K562 (cell line): ENCODE measurements around the gene WTAP. TPM values are rescaled to one million over a fixed set of nuclear protein-coding genes. Genes with fewer than 3 reads are reported as not detected.
A peak's percentile ranks its signal among the peaks of the same experiment; 100 is the strongest.

Experiments
- ATAC-seq: fragments of 200-7000 bp; cut with Tn5 transposase; 3 replicates; pipeline ENCODE4 v1.9.1; 2020; ENCODE audit warnings: moderate library complexity
- BruUV-seq: library from RNA; stranded (reverse); fragments of 400-500 nt; replicated peaks from 2 replicates; lab custom pipeline; 2021; lab: Mats Ljungman, UMichigan
- CTCF ChIA-PET: fragments of 300-600 bp; formaldehyde crosslinking; extraction: SDS; loops from one replicate; lab custom pipeline; 2021; ENCODE audit warnings: low intra/inter-chr PET ratio; lab: Yijun Ruan, JAX
- POLR2A ChIA-PET: fragments of 300-600, 350-650 bp; sonication (Branson Sonifier 250); formaldehyde crosslinking; extraction: SDS; loops from one replicate; lab custom pipeline; 2021; ENCODE audit warnings: antibody characterized with exemption, inconsistent platforms; lab: Yijun Ruan, JAX
- DNase-seq, 4 experiments: peaks; one replicate each; pipeline versions ENCODE4 v3.0.0 to v3.0.0-alpha.2; 2011 to 2018; ENCODE audit warnings: low spot score in 3 of 4, mixed read lengths in 3 of 4; ENCODE audit errors: extremely low read depth in 1 of 4
- FAIRE-seq: peaks from 2 replicates; lab custom pipeline; 2011; peaks lifted over from hg19 to GRCh38; lab: Jason Lieb, UNC
- H2AFZ ChIP-seq: 2 replicates; pipeline ENCODE4 v1.6.0; 2011; ENCODE audit warnings: low read depth, low read length, control low read depth, inconsistent platforms
- H3K27ac ChIP-seq: fragments of 200-600 bp; 3 replicates; pipeline ENCODE4 v1.8.0; 2011; ENCODE audit warnings: low read depth, mild to moderate bottlenecking, control low read depth, inconsistent platforms, low read length, moderate library complexity, mixed read lengths; ENCODE audit errors: extremely low read depth
- H3K27me3 ChIP-seq, 2 experiments: fragments of 300-600 bp in 1 of 2; 2 replicates in 1 of 2; 3 replicates in 1 of 2; pipeline versions ENCODE4 v1.6.0 to v1.8.0; 2011; ENCODE audit warnings: inconsistent platforms in 2 of 2, low read length in 2 of 2, mild to moderate bottlenecking in 1 of 2, mixed read lengths in 1 of 2, moderate library complexity in 1 of 2; ENCODE audit not compliant: control insufficient read depth in 2 of 2, insufficient read depth in 2 of 2
- H3K36me3 ChIP-seq: fragments of 300-600 bp; 3 replicates; pipeline ENCODE4 v1.8.0; 2011; ENCODE audit warnings: mild to moderate bottlenecking, low read length, inconsistent platforms; ENCODE audit not compliant: control insufficient read depth, insufficient read depth
- H3K4me1 ChIP-seq, 2 experiments: fragments of 200-600 bp in 1 of 2; replicated peaks in 1 of 2; 2 replicates in 1 of 2; 3 replicates in 1 of 2; pipeline versions ENCODE4 v1.5.1 to v1.8.0; 2011; ENCODE audit warnings: inconsistent platforms in 2 of 2, low read length in 2 of 2, mild to moderate bottlenecking in 1 of 2, mixed read lengths in 1 of 2, moderate library complexity in 1 of 2; ENCODE audit not compliant: control insufficient read depth in 2 of 2, insufficient read depth in 2 of 2
- H3K4me2 ChIP-seq: 2 replicates; pipeline ENCODE4 v1.6.1; 2011; ENCODE audit warnings: low read length, control low read depth, inconsistent platforms, mixed read lengths; ENCODE audit not compliant: insufficient read depth
- H3K4me3 ChIP-seq: fragments of 200-600 bp; sonication (generic), shearing (Covaris generic); 2 replicates; pipeline ENCODE4 v1.5.1; 2016; ENCODE audit warnings: control low read depth, inconsistent platforms
- H3K79me2 ChIP-seq: fragments of 200-600 bp; 3 replicates; pipeline ENCODE4 v1.8.0; 2011; ENCODE audit warnings: low read length, inconsistent platforms; ENCODE audit not compliant: control insufficient read depth, insufficient read depth
- H3K9ac ChIP-seq, 2 experiments: 2 replicates each; pipeline versions ENCODE4 v1.6.0 to v1.6.1; 2011; ENCODE audit warnings: low read depth in 2 of 2, low read length in 2 of 2, control low read depth in 1 of 2, inconsistent platforms in 1 of 2, mild to moderate bottlenecking in 1 of 2, mixed read lengths in 1 of 2; ENCODE audit not compliant: insufficient read depth in 1 of 2
- H3K9me1 ChIP-seq: one replicate; pipeline ENCODE4 v1.6.0; 2011; ENCODE audit warnings: inconsistent platforms, mild to moderate bottlenecking, low read length, moderate library complexity; ENCODE audit not compliant: control insufficient read depth, insufficient read depth
- H3K9me3 ChIP-seq: replicated peaks from 2 replicates; pipeline ENCODE4 v1.5.1; 2011; ENCODE audit warnings: low read depth, low read length, inconsistent platforms; ENCODE audit not compliant: control insufficient read depth, insufficient read depth
- H4K20me1 ChIP-seq: replicated peaks from 2 replicates; pipeline ENCODE4 v1.6.1; 2011; ENCODE audit warnings: low read length, inconsistent platforms, mixed read lengths; ENCODE audit not compliant: control insufficient read depth, insufficient read depth
- FOXK2 ChIP-seq, 2 experiments: fragments of 450-650 bp; IDR thresholded peaks in 1 of 2; conservative IDR thresholded peaks in 1 of 2; 2 replicates each; pipeline ENCODE4 v1.6.1; 2016; ENCODE audit warnings: low read depth in 2 of 2, mild to moderate bottlenecking in 1 of 2
- MCM3 ChIP-seq: fragments of 450-650 bp; IDR thresholded peaks from 2 replicates; pipeline ENCODE4 v1.6.1; 2016
- POLR2H ChIP-seq: IDR thresholded peaks from 2 replicates; pipeline ENCODE4 v1.6.1; 2016; ENCODE audit warnings: missing genetic modification characterization, low read depth, mild to moderate bottlenecking, control low read depth, missing compliant biosample characterization, moderate library complexity
- RFX7 ChIP-seq: fragments of 250-450 bp; sonication (Bioruptor Pico); IDR thresholded peaks from 2 replicates; pipeline ENCODE4 v1.5.1; 2021; ENCODE audit warnings: mild to moderate bottlenecking
- SFPQ ChIP-seq: fragments of 200-400 bp; formaldehyde crosslinking; IDR thresholded peaks from 2 replicates; pipeline ENCODE4 v1.6.1; 2017; ENCODE audit warnings: mild to moderate bottlenecking, low read depth, low read length, moderate library complexity
- YBX1 ChIP-seq: fragments of 450-650 bp; IDR thresholded peaks from 2 replicates; pipeline ENCODE4 v1.7.1; 2016; ENCODE audit warnings: mild to moderate bottlenecking
- ZNF384 ChIP-seq: IDR thresholded peaks from 2 replicates; pipeline ENCODE4 v1.6.1; 2012; ENCODE audit warnings: low read depth, low read length, improper control_type of control experiment
- WGBS: fragments of 100-300 bp; shearing (Covaris generic); methylation state at CpG from one replicate; pipeline ENCODE4 v1.1.6; 2016; ENCODE audit warnings: low coverage, mixed read lengths; ENCODE audit not compliant: insufficient coverage; ENCODE audit errors: missing lambda C conversion rate; 5-methylcytosine and 5-hydroxymethylcytosine counted together
- in situ Hi-C: fragments of 300-500 bp; cut with MboI; formaldehyde crosslinking; loops from 4 replicates; pipeline ENCODE4 v1.15.0; 2018; ENCODE audit warnings: inconsistent platforms, mixed read lengths
- intact Hi-C: fragments of 100-400 bp; cut with micrococcal nuclease; formaldehyde crosslinking; loops from 2 replicates; pipeline ENCODE4 v1.14.2; 2022
- polyA plus RNA-seq, 8 experiments: library from polyadenylated mRNA; depleted of rRNA in 4 of 8; stranded (reverse) in 5 of 8; unstranded in 3 of 8; fragments of >200 nt; fragmentation: Nextera tagmentation in 2 of 8; fragmentation: Illumina TruSeq in 1 of 8; extraction: Ambion mirVana in 2 of 8; extraction: Trizol in 1 of 8; gene quantifications; 2 replicates each; pipeline versions ENCODE4 v1.2.1 to v1.2.3, GENCODE V29; 2011 to 2014; ENCODE audit warnings: inconsistent platforms in 1 of 8, missing spikeins in 1 of 8
- total RNA-seq, 7 experiments: library from RNA; depleted of rRNA in 6 of 7; stranded (reverse); fragments of >200 nt in 6 of 7; fragmentation: Illumina TruSeq in 2 of 7; extraction: Trizol in 2 of 7; gene quantifications; 2 replicates each; pipeline versions ENCODE4 v1.2.1 to v1.2.3, GENCODE V29; 2011 to 2021; ENCODE audit warnings: low replicate concordance in 1 of 7
- TF ChIP-seq, protein P1 (sequence below): sonication (generic); formaldehyde crosslinking; IDR thresholded peaks from 2 replicates; pipeline ENCODE4 v1.8.1; 2023; ENCODE audit warnings: mild to moderate bottlenecking, missing genetic modification reagents
- TF ChIP-seq, protein P2 (sequence below): fragments of 250-450 bp; sonication (Bioruptor Pico); IDR thresholded peaks from 2 replicates; pipeline ENCODE4 v1.9.0; 2021; ENCODE audit warnings: mild to moderate bottlenecking

The WTAP gene
- total and polyA plus RNA-seq, 9 of the 15 experiments (the other 6 are each of a cell fraction or from before 2014, with no cell fraction given): 52.4 to 156 (median 110) TPM

DNA sequence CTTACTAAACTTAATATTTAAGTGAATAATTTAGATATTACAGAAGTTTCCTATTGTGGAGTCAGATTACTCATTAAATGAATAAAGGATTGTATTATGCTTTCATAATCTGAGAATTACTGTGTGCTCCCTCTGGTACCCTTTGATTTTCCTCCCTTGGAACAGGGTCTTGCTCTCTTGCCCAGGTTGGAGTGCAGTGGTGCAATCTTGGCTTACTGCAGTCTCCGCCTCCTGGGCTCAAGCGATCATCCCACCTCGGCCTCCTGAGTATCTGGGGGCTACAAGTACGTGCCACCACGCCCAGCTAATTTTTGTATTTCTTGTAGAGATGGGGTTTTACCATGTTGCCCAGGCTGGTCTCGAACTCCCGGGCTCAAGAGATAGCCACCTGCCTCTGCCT, 9.6 kb downstream of the WTAP start:
- no peak overlapping the region for H3K4me3 ChIP-seq
- H3K79me2 ChIP-seq: peaks cover 96% of the 10 kb centered on the region
- H2AFZ ChIP-seq: no peak overlapping the region
- no peak for FAIRE-seq
- BruUV-seq: no TSS peak
- H4K20me1 ChIP-seq: 0 out of 2 replicates have a peak, but pooled peaks cover 4% of the 10 kb centered on the region
- peaks cover 3% of the 10 kb centered on the region for H3K9me1 ChIP-seq
- no peaks in the 10 kb centered on the region for H3K9me3 ChIP-seq
- no peak overlapping the region for H3K9ac ChIP-seq
- intact Hi-C loops: no loop called here
- H3K27me3 ChIP-seq: no peaks in the 10 kb centered on the region
- POLR2A ChIA-PET: interaction anchor here (0.9 to 3.7 kb wide), 9 partner anchors 8 to 55 kb away, joined by 3 to 28 read pairs (median 5); partner anchors contain the start of genes ACAT2 and WTAP
- ATAC-seq: no peak
- H3K36me3 ChIP-seq: peaks cover 59% of the 10 kb centered on the region
- CTCF ChIA-PET: no interaction called here
- no peak for DNase-seq
- 93% methylated on average over 7 of the region's 7 CpGs for WGBS
- no peak overlapping the region for H3K4me2 ChIP-seq
- TF ChIP-seq SFPQ (no peak), YBX1 (no peak)
- in situ Hi-C loops: no loop called here
- H3K27ac ChIP-seq: no peak overlapping the region
- H3K4me1 ChIP-seq: peaks cover 0 to 9% of the 10 kb centered on the region in 2 experiments; a peak in 1 of 5 replicates

DNA sequence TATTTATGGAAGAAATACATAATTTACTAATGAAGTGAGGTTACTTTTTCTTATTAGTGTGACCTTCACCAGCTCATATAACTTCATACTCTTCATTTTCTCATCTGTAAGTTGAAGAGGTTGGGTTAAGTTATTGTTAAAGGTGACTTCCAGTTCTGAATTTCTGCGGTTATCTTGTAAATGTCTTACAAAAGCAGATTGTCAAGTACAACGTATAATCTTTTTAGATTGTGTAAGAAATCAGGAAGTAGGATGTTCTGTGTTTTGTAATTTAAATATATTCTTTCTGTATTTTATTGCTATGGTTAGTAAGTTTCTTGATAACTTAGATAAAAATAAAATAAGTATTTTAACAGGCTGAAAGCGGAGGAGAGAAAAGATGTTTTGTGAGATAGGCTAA, 12.0 kb downstream of the WTAP start:
- no peaks in the 10 kb centered on the region for H3K27me3 ChIP-seq
- H3K9me3 ChIP-seq: no peaks in the 10 kb centered on the region
- ATAC-seq (no peak), DNase-seq (no peak), FAIRE-seq (no peak)
- intact Hi-C loops: no loop called here
- H3K79me2 ChIP-seq: peaks cover 83% of the 10 kb centered on the region
- peaks cover 79% of the 10 kb centered on the region for H3K36me3 ChIP-seq
- in situ Hi-C loops: no loop called here
- H3K9me1 ChIP-seq: peaks cover 3% of the 10 kb centered on the region
- no peak overlapping the region for H3K4me2 ChIP-seq
- no peak overlapping the region for H2AFZ ChIP-seq
- CTCF ChIA-PET: no interaction called here
- POLR2A ChIA-PET: interaction anchor here (2.3 to 3.7 kb wide), 3 partner anchors 10 to 50 kb away, joined by 10 to 28 read pairs (median 16); partner anchors contain the start of genes MRPL18, TCP1 and WTAP
- TF ChIP-seq, protein P1, sequence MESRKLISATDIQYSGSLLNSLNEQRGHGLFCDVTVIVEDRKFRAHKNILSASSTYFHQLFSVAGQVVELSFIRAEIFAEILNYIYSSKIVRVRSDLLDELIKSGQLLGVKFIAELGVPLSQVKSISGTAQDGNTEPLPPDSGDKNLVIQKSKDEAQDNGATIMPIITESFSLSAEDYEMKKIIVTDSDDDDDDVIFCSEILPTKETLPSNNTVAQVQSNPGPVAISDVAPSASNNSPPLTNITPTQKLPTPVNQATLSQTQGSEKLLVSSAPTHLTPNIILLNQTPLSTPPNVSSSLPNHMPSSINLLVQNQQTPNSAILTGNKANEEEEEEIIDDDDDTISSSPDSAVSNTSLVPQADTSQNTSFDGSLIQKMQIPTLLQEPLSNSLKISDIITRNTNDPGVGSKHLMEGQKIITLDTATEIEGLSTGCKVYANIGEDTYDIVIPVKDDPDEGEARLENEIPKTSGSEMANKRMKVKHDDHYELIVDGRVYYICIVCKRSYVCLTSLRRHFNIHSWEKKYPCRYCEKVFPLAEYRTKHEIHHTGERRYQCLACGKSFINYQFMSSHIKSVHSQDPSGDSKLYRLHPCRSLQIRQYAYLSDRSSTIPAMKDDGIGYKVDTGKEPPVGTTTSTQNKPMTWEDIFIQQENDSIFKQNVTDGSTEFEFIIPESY (CRISPR knock-in tag): no peak
- no peak for TF ChIP-seq FOXK2 (conservative IDR thresholded peaks at IDR 0.05 in 1 of 2, IDR thresholded peaks at IDR 0.05 in 1 of 2; ENCODE audit: low read depth in 2 of 2)
- no peak for TF ChIP-seq POLR2H
- no peak for TF ChIP-seq ZNF384
- TF ChIP-seq MCM3: no peak
- TF ChIP-seq, protein P2, sequence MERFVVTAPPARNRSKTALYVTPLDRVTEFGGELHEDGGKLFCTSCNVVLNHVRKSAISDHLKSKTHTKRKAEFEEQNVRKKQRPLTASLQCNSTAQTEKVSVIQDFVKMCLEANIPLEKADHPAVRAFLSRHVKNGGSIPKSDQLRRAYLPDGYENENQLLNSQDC (CRISPR knock-in tag): no peak
- no peak for TF ChIP-seq RFX7 (CRISPR knock-in tag)
- no peaks in the 10 kb centered on the region for H4K20me1 ChIP-seq
- H3K27ac ChIP-seq: no peak overlapping the region
- WGBS: 76% methylated on average over 3 of the region's 3 CpGs
- H3K4me1 ChIP-seq: peaks cover 0 to 3% of the 10 kb centered on the region in 2 experiments; a peak in 1 of 5 replicates
- no peak overlapping the region for H3K4me3 ChIP-seq
- no peak overlapping the region for H3K9ac ChIP-seq
- TSS peak; percentile 4 for BruUV-seq
